GM19099 (cell line): Measurements from ENCODE around the gene ARFRP1.

ENCODE experiments used
- POLR2A ChIP-seq: IDR thresholded peaks from 3 replicates; pipeline ENCODE4 v1.6.1; 2011; ENCODE audit warnings: low read depth; ENCODE audit not compliant: insufficient read length; ENCODE audit errors: extremely low read depth

The ARFRP1 gene

GRCh38 chr20:63664861-63665594 lies 42.7 kb downstream of the ARFRP1 start:
- no peak for TF ChIP-seq POLR2A

GRCh38 chr20:63664143-63664851 lies 43.5 kb downstream of the ARFRP1 start:
- TF ChIP-seq POLR2A: no peak

- no peak for TF ChIP-seq POLR2A
Observed at GRCh38 chr20:63663332-63664066, 44.3 kb downstream of the ARFRP1 start.

GRCh38 chr20:63662813-63663189 lies 45.0 kb downstream of the ARFRP1 start:
- no peak for TF ChIP-seq POLR2A

- TF ChIP-seq POLR2A: no peak
Observed at GRCh38 chr20:63661959-63662812, 45.6 kb downstream of the ARFRP1 start.

- TF ChIP-seq POLR2A: no peak
Observed at GRCh38 chr20:63661108-63661507, 46.7 kb downstream of the ARFRP1 start.

- TF ChIP-seq POLR2A: no peak
Observed at GRCh38 chr20:63660622-63661021, 47.2 kb downstream of the ARFRP1 start.

GRCh38 chr20:63659370-63659769 lies 48.4 kb downstream of the ARFRP1 start:
- TF ChIP-seq POLR2A: no peak

GRCh38 chr20:63658749-63659187 lies 49.0 kb downstream of the ARFRP1 start:
- no peak for TF ChIP-seq POLR2A

- TF ChIP-seq POLR2A: peak; percentile 83
Observed at GRCh38 chr20:63657937-63658748, 49.6 kb downstream of the ARFRP1 start, which contains the start of gene RTEL1. Gene RTEL1 (plus strand): TSS chr20:63658312. CDS start chr20:63659403, 1,091 bp downstream.

GRCh38 chr20:63657260-63657936 lies 50.4 kb downstream of the ARFRP1 start:
- no peak for TF ChIP-seq POLR2A

GRCh38 chr20:63656451-63656850 lies 51.3 kb downstream of the ARFRP1 start:
- TF ChIP-seq POLR2A: no peak

- TF ChIP-seq POLR2A: no peak
Observed at GRCh38 chr20:63655249-63655648, 52.5 kb downstream of the ARFRP1 start.
